IMR-90 (cell line): ENCODE results near the gene GNG7. TPM values are rescaled to one million over a fixed set of nuclear protein-coding genes. Genes with fewer than 3 reads are reported as not detected.
A peak's percentile ranks its signal among the peaks of the same experiment; 100 is the strongest.

Experiments
- ATAC-seq: fragments of 200-7000 bp; cut with Tn5 transposase; 2 replicates; pipeline ENCODE4 v1.9.1; 2020; ENCODE audit warnings: low read depth, mild to moderate bottlenecking, moderate library complexity
- BruUV-seq: library from RNA; stranded (reverse); fragments of 400-500 nt; replicated peaks from 2 replicates; lab custom pipeline; 2021; lab: Mats Ljungman, UMichigan
- CTCF ChIA-PET: fragments of 300-600 bp; formaldehyde crosslinking; extraction: SDS; loops from one replicate; lab custom pipeline; 2021; ENCODE audit warnings: antibody characterized with exemption; lab: Yijun Ruan, JAX
- POLR2A ChIA-PET: fragments of 300-600 bp; sonication (Branson Sonifier 250); formaldehyde crosslinking; loops from one replicate; lab custom pipeline; 2022; ENCODE audit warnings: antibody characterized with exemption; ENCODE audit not compliant: unreplicated experiment; lab: Charles Lee
- DNase-seq: peaks from one replicate; pipeline ENCODE4 v3.0.0; 2013
- H2AFZ ChIP-seq: replicated peaks from 2 replicates; pipeline ENCODE3; 2013; ENCODE audit warnings: low read length, mild to moderate bottlenecking; ENCODE audit not compliant: poor library complexity
- H2AK5ac ChIP-seq: 2 replicates; pipeline ENCODE4 v1.6.1; 2013; ENCODE audit warnings: low read depth, low read length, inconsistent platforms
- H2AK9ac ChIP-seq: replicated peaks from 2 replicates; pipeline ENCODE3; 2013; ENCODE audit warnings: mild to moderate bottlenecking, low read depth, low read length, moderate library complexity; ENCODE audit not compliant: poor library complexity
- H2BK120ac ChIP-seq: 2 replicates; pipeline ENCODE4 v1.6.1; 2013; ENCODE audit warnings: low read depth, low read length, inconsistent platforms
- H2BK15ac ChIP-seq: 3 replicates; pipeline ENCODE4 v1.6.1; 2013; ENCODE audit warnings: low read depth, low read length, inconsistent platforms
- H2BK20ac ChIP-seq: 2 replicates; pipeline ENCODE4 v1.6.1; 2013; ENCODE audit warnings: low read depth, mild to moderate bottlenecking, inconsistent platforms, low read length, moderate library complexity
- H2BK5ac ChIP-seq: 2 replicates; pipeline ENCODE4 v1.6.1; 2013; ENCODE audit warnings: mild to moderate bottlenecking, low read depth, low read length, inconsistent platforms; ENCODE audit not compliant: poor library complexity, severe bottlenecking
- H3K14ac ChIP-seq: replicated peaks from 2 replicates; pipeline ENCODE4 v1.6.1; 2013; ENCODE audit warnings: low read depth, low read length, inconsistent platforms
- H3K18ac ChIP-seq: 2 replicates; pipeline ENCODE4 v1.6.1; 2013; ENCODE audit warnings: low read depth, low read length, control low read depth
- H3K23ac ChIP-seq: 2 replicates; pipeline ENCODE4 v1.6.1; 2013; ENCODE audit warnings: low read depth, low read length, inconsistent platforms
- H3K27ac ChIP-seq: 2 replicates; pipeline ENCODE4 v1.5.1; 2013; ENCODE audit warnings: mild to moderate bottlenecking, control low read depth, low read length; ENCODE audit not compliant: insufficient read depth
- H3K27me3 ChIP-seq: 2 replicates; pipeline ENCODE4 v1.6.1; 2013; ENCODE audit warnings: low read length; ENCODE audit not compliant: control insufficient read depth, insufficient read depth
- H3K36me3 ChIP-seq: 2 replicates; pipeline ENCODE4 v1.6.1; 2013; ENCODE audit warnings: low read length, mixed read lengths; ENCODE audit not compliant: control insufficient read depth, insufficient read depth
- H3K4ac ChIP-seq: 2 replicates; pipeline ENCODE4 v1.6.1; 2013; ENCODE audit warnings: low read depth, low read length, inconsistent platforms
- H3K4me1 ChIP-seq: 2 replicates; pipeline ENCODE4 v1.6.1; 2013; ENCODE audit warnings: low read length, mixed read lengths; ENCODE audit not compliant: control insufficient read depth, insufficient read depth
- H3K4me2 ChIP-seq: 2 replicates; pipeline ENCODE4 v1.6.1; 2013; ENCODE audit warnings: low read depth, mild to moderate bottlenecking, control low read depth, low read length, moderate library complexity
- H3K4me3 ChIP-seq: 2 replicates; pipeline ENCODE4 v1.5.1; 2013; ENCODE audit warnings: low read depth, mild to moderate bottlenecking, control low read depth, low read length, moderate library complexity; ENCODE audit not compliant: insufficient read depth
- H3K56ac ChIP-seq: 2 replicates; pipeline ENCODE4 v1.6.1; 2013; ENCODE audit warnings: low read length, inconsistent platforms; ENCODE audit not compliant: insufficient read depth; ENCODE audit errors: extremely low read depth
- H3K79me1 ChIP-seq, 2 experiments: 2 replicates each; pipeline ENCODE4 v1.6.1; 2013; ENCODE audit warnings: low read length in 2 of 2, inconsistent platforms in 1 of 2, low read depth in 1 of 2
- H3K9ac ChIP-seq: 2 replicates; pipeline ENCODE4 v1.6.1; 2013; ENCODE audit warnings: low read depth, low read length, control low read depth
- H3K9me1 ChIP-seq: 2 replicates; pipeline ENCODE4 v1.6.1; 2013; ENCODE audit warnings: low read length, inconsistent platforms; ENCODE audit not compliant: insufficient read depth
- H3K9me3 ChIP-seq: 2 replicates; pipeline ENCODE4 v1.6.1; 2013; ENCODE audit warnings: low read length; ENCODE audit not compliant: control insufficient read depth, insufficient read depth
- H4K20me1 ChIP-seq: 2 replicates; pipeline ENCODE4 v1.6.1; 2013; ENCODE audit warnings: low read length, inconsistent platforms; ENCODE audit not compliant: insufficient read depth
- H4K5ac ChIP-seq: 2 replicates; pipeline ENCODE4 v1.6.1; 2013; ENCODE audit warnings: mild to moderate bottlenecking, low read depth, low read length, control low read depth
- H4K8ac ChIP-seq, 2 experiments: 2 replicates each; pipeline ENCODE4 v1.6.1; 2013; ENCODE audit warnings: low read depth in 2 of 2, low read length in 2 of 2, control low read depth in 1 of 2, inconsistent platforms in 1 of 2
- H4K91ac ChIP-seq: 2 replicates; pipeline ENCODE4 v1.6.1; 2013; ENCODE audit warnings: low read depth, low read length, inconsistent platforms; ENCODE audit not compliant: insufficient read depth
- CTCF ChIP-seq: conservative IDR thresholded peaks from 2 replicates; pipeline ENCODE4 v1.5.1; 2012; ENCODE audit warnings: mild to moderate bottlenecking, low read depth, low read length, improper control_type of control experiment
- MXI1 ChIP-seq: IDR thresholded peaks from 2 replicates; pipeline ENCODE4 v1.6.1; 2012; ENCODE audit warnings: low read depth, mild to moderate bottlenecking, low read length, moderate library complexity, borderline replicate concordance
- POLR2A ChIP-seq: IDR thresholded peaks from 2 replicates; pipeline ENCODE4 v1.6.1; 2012; ENCODE audit warnings: mild to moderate bottlenecking, low read depth, low read length
- RAD21 ChIP-seq: IDR thresholded peaks from 2 replicates; pipeline ENCODE4 v1.6.1; 2012; ENCODE audit warnings: low read length, improper control_type of control experiment
- RCOR1 ChIP-seq: IDR thresholded peaks from 2 replicates; pipeline ENCODE4 v1.6.1; 2012; ENCODE audit warnings: mild to moderate bottlenecking, low read length, improper control_type of control experiment; ENCODE audit not compliant: insufficient replicate concordance
- SMC3 ChIP-seq: fragments of 150-350 bp; IDR thresholded peaks from 2 replicates; pipeline ENCODE4 v1.6.1; 2016; ENCODE audit warnings: low read depth, mild to moderate bottlenecking, antibody characterized with exemption, low read length, moderate library complexity
- WGBS, 2 experiments: methylation state at CpG; one replicate each; pipeline versions ENCODE4 v1.1.5 to v1.1.7; 2013; ENCODE audit warnings: missing lambda C conversion rate in 2 of 2; ENCODE audit not compliant: insufficient read length in 1 of 2; ENCODE audit errors: extremely low coverage in 2 of 2; 5-methylcytosine and 5-hydroxymethylcytosine counted together
- dilution Hi-C: fragments of 300-500 bp; cut with HindIII; formaldehyde crosslinking; loops from one replicate; pipeline ENCODE4 v1.14.3; 2018; ENCODE audit warnings: low sequenced_read_pairs; ENCODE audit not compliant: unreplicated experiment
- in situ Hi-C: fragments of 300-500 bp; cut with MboI; formaldehyde crosslinking; loops from 3 replicates; pipeline ENCODE4 v1.14.3; 2019; ENCODE audit warnings: low sequenced_read_pairs, inconsistent platforms, mixed read lengths
- intact Hi-C: fragments of 100-400 bp; cut with micrococcal nuclease; formaldehyde crosslinking; loops from 2 replicates; pipeline ENCODE4 v1.10.0; 2022
- polyA plus RNA-seq, 3 experiments: library from polyadenylated mRNA; depleted of rRNA; stranded (reverse); fragments of >200 nt; gene quantifications; 2 replicates each; pipeline ENCODE4 v1.2.3, GENCODE V29; 2012; ENCODE audit warnings: low replicate concordance in 1 of 3
- total RNA-seq: library from RNA; depleted of rRNA; stranded (reverse); fragments of >200 nt; gene quantifications from 2 replicates; pipeline ENCODE4 v1.2.3, GENCODE V29; 2012

Gene GNG7
- total and polyA plus RNA-seq, 2 of the 4 experiments (the other 2 are of a cell fraction) = under 0.01 to 0.21 TPM

GRCh38 chr19:2512523-2513431, 189.7 kb downstream of the GNG7 start:
- H3K4me2 ChIP-seq = no peak overlapping the region
- H2BK20ac ChIP-seq = no peak overlapping the region
- no peak for TF ChIP-seq SMC3
- no peak for TF ChIP-seq POLR2A
- no peak for TF ChIP-seq RCOR1
- no peak for TF ChIP-seq RAD21
- TF ChIP-seq CTCF = no peak
- no peak for TF ChIP-seq MXI1
- BruUV-seq = no TSS peak
- no peak overlapping the region for H3K56ac ChIP-seq
- no peak overlapping the region for H2AK5ac ChIP-seq
- intact Hi-C loops (no loop called here), in situ Hi-C loops (no loop called here), dilution Hi-C loops (no loop called here)
- no peak overlapping the region for H3K4ac ChIP-seq
- no peak overlapping the region for H3K4me3 ChIP-seq
- peak overlapping the region; percentile 49 for H2AFZ ChIP-seq
- H3K27me3 ChIP-seq = no peaks in the 10 kb centered on the region
- no peak overlapping the region for H4K91ac ChIP-seq
- CTCF ChIA-PET = no interaction called here
- H3K9me3 ChIP-seq = no peaks in the 10 kb centered on the region
- no peaks in the 10 kb centered on the region for H3K4me1 ChIP-seq
- POLR2A ChIA-PET = interaction anchor here (0.6 kb wide), 2 partner anchors 15 to 49 kb away, joined by 5 to 6 read pairs; no protein-coding TSS in a partner anchor
- H2BK120ac ChIP-seq = no peak overlapping the region
- H2BK5ac ChIP-seq = no peak overlapping the region
- H2BK15ac ChIP-seq = no peak overlapping the region
- H2AK9ac ChIP-seq = no peak overlapping the region
- no peaks in the 10 kb centered on the region for H3K79me1 ChIP-seq
- no peak overlapping the region for H3K18ac ChIP-seq
- H3K27ac ChIP-seq = no peak overlapping the region
- H3K23ac ChIP-seq = no peak overlapping the region
- no peak overlapping the region for H4K8ac ChIP-seq
- 71% methylated on average over 6 of the region's 41 CpGs; no CpG with 5 or more reads in 1 of the 2 experiments for WGBS, 2 experiments
- no peaks in the 10 kb centered on the region for H3K36me3 ChIP-seq
- no peak overlapping the region for H3K14ac ChIP-seq
- no peak overlapping the region for H4K5ac ChIP-seq
- ATAC-seq (no peak), DNase-seq (no peak)
- H4K20me1 ChIP-seq = no peaks in the 10 kb centered on the region
- H3K9ac ChIP-seq = no peak overlapping the region
- H3K9me1 ChIP-seq = 0 out of 2 replicates have a peak, but pooled peaks cover 2% of the 10 kb centered on the region
